B cell (primary cell): ENCODE data around the gene WNT9A.

Source experiments
- EZH2 ChIP-seq: IDR thresholded peaks from 2 replicates; pipeline ENCODE4 v1.6.1; 2012; ENCODE audit warnings: borderline replicate concordance, low read depth, mild to moderate bottlenecking, moderate library complexity, low read length; ENCODE audit not compliant: insufficient read depth, poor library complexity, severe bottlenecking
- TF ChIP-seq, protein P1 (sequence below): fragments of 200-600 bp; IDR thresholded peaks from one replicate; pipeline ENCODE4 v1.8.0; 2022; ENCODE audit warnings: antibody characterized with exemption, mild to moderate bottlenecking

DNA sequence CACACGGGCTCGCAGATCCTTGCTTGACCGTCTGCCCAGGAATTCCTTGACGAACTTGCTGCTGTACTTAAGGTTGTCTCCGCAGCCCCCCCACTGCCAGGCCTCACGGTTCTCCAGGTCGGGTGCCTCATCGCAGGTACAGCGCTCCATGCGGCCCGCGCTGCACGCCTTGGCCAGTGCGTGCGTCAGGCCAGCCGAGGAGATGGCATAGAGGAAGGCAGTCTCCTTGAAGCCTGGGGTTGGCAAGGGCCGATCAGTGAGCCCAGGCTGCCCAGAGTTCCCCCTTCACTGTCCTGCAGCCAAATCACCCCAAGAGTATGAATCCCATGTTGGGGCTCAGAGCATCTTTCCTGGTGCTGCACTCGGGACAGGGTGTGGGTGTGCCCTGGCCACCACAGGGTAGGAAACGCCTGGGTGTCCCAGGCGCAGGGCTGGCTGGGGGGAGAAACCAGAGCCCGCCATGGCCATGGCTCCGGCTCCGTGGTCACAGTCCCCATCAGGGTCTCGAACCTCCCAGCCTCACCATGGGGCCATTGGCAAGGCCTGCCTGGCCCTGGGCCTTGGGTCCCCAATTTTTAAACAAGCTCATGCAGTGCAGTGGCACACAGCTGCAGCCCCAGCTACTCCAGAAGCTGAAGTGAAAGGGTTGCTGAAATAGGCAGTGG, 23.4 kb downstream of the WNT9A start:
- TF ChIP-seq, protein P1, sequence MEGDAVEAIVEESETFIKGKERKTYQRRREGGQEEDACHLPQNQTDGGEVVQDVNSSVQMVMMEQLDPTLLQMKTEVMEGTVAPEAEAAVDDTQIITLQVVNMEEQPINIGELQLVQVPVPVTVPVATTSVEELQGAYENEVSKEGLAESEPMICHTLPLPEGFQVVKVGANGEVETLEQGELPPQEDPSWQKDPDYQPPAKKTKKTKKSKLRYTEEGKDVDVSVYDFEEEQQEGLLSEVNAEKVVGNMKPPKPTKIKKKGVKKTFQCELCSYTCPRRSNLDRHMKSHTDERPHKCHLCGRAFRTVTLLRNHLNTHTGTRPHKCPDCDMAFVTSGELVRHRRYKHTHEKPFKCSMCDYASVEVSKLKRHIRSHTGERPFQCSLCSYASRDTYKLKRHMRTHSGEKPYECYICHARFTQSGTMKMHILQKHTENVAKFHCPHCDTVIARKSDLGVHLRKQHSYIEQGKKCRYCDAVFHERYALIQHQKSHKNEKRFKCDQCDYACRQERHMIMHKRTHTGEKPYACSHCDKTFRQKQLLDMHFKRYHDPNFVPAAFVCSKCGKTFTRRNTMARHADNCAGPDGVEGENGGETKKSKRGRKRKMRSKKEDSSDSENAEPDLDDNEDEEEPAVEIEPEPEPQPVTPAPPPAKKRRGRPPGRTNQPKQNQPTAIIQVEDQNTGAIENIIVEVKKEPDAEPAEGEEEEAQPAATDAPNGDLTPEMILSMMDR: no peak
- TF ChIP-seq EZH2: no peak
